ENCODE data around the gene SKP1. TPM values are rescaled to one million over a fixed set of nuclear protein-coding genes. Genes with fewer than 3 reads are reported as not detected.
A peak's percentile ranks its signal among the peaks of the same experiment; 100 is the strongest.

The SKP1 gene
- total RNA-seq, 2 donors from 2014 or later = 343 to 391 TPM

DNA sequence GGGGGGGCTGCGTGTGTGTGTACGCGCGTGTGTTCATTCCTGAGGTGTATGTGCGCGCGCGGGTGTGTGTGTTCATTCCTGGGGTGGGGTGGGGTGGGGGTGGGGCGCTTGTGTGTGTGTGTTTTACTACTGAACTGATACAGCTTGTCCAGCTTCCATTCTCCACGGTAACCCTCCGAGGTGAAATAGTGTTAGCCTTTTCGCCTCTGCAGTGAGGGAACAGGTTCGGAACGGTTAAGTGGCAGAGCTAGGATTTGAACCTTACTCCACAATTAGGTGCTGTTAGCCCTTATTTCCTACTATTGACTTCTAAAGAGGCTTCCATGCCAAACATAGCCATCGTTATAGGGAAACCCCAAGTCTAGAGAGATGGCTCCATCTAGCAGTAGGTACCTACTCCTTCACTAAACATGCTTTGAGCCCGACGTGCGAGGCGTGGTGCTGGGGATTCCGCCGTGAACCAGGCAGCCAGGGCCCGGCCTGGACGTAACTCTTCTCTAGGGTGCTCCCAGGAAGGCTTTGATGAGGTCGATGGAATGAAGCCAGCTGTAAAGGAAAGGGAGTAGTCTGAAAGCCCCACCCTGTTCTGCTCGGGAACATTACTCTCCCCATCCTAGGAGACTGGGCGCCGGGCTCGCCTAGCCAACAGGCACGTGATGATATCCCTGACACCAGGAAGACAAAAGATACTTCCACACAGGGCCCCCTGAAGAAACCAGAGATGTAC is 782 bp upstream of the SKP1 start:
- peak; percentile 57 for DNase-seq (ENCODE audit: low spot score)
- WGBS = 14% methylated on average over 29 of the region's 29 CpGs

DNA sequence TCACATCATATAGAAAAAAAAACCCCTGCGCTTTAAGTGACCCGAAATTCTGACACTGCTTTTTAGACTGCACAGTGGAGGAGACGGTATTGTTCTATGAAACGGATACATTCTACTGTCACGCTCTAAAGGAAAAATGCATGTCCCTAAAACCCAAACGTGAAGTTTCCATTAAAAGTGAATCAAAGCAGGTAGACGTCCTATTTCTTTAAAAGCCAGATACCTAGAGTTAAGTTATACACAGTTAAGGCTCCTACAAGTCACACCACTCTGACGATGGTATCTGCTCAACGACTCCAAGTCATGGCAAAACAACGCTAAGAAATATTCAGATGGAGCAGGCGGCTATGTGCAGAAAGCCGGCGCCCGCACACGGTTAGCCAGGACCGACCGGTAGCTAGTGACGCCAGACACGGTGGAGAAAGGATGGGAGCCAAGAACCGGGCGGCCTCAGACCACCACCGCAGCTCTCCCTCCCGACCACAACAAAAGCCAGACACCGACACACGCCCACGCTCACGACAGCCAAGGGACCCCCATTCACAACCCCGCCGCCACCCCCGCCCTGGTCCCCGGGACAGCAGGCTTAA is 734 bp downstream of the SKP1 start:
- Histone ChIP-seq H3K27ac (peak overlapping the region; percentile 99), H3K4me3 (peak overlapping the region; percentile 95 to 97), H3K9me3 (no peaks in the 10 kb centered on the region), H3K27me3 (replicated peaks; ENCODE audit: insufficient read depth) (no peaks in the 10 kb centered on the region), H3K36me3 (no peaks in the 10 kb centered on the region), H3K4me1 (replicated peaks) (peaks cover 7% of the 10 kb centered on the region)
- under 1% methylated on average over 25 of the region's 31 CpGs for WGBS
- intact Hi-C loops (cut with DNase I) = loop anchor here (2.0 to 10.0 kb wide), 3 partner anchors 51 to 399 kb away; partner anchors contain the start of genes PPP2CA and UBE2B
- no peak for TF ChIP-seq POLR2A (IDR thresholded peaks at IDR 0.05)
- TF ChIP-seq POLR2AphosphoS5 (IDR thresholded peaks at IDR 0.05) = no peak
- TF ChIP-seq CTCF (IDR thresholded peaks at IDR 0.05) = no peak
- DNase-seq (ENCODE audit: low spot score) = peak; percentile 23

More for the DNA sequence above, 782 bp upstream of the SKP1 start:
- Histone ChIP-seq H3K27ac (peak overlapping the region; percentile 99), H3K4me1 (replicated peaks) (peaks cover 7% of the 10 kb centered on the region), H3K4me3 (peak overlapping the region; percentile 95 to 97), H3K27me3 (replicated peaks; ENCODE audit: insufficient read depth) (no peaks in the 10 kb centered on the region), H3K9me3 (no peaks in the 10 kb centered on the region), H3K36me3 (no peaks in the 10 kb centered on the region)
- no peak for TF ChIP-seq CTCF (IDR thresholded peaks at IDR 0.05)
- peak; percentile 31 for TF ChIP-seq POLR2AphosphoS5 (IDR thresholded peaks at IDR 0.05)
- TF ChIP-seq POLR2A (IDR thresholded peaks at IDR 0.05) = no peak
- intact Hi-C loops (cut with DNase I) = loop anchor here (2.0 to 10.0 kb wide), 3 partner anchors 49 to 397 kb away; partner anchors contain the start of genes PPP2CA and UBE2B

- H3K9me3 ChIP-seq = no peaks in the 10 kb centered on the region
- peaks cover 0 to 4% of the 10 kb centered on the region in 2 donors for H3K36me3 ChIP-seq
- TF ChIP-seq POLR2A (IDR thresholded peaks at IDR 0.05) (no peak), POLR2AphosphoS5 (IDR thresholded peaks at IDR 0.05) (peak; percentile 34)
- no peaks in the 10 kb centered on the region for H3K27me3 ChIP-seq (replicated peaks; ENCODE audit: insufficient read depth)
- peaks cover 7% of the 10 kb centered on the region for H3K4me1 ChIP-seq (replicated peaks)
- WGBS = 9% methylated on average over 10 of the region's 10 CpGs
- DNase-seq (ENCODE audit: low spot score) = no peak
- peak overlapping the region; percentile 95 to 97 for H3K4me3 ChIP-seq
- intact Hi-C loops (cut with DNase I) = loop anchor here (10.0 kb wide), 2 partner anchors 200 to 400 kb away; partner anchors contain the start of gene UBE2B
- peak overlapping the region; percentile 99 for H3K27ac ChIP-seq
Measured at GRCh38 chr5:134174841-134175839, 1.6 kb downstream of the SKP1 start.

- TF ChIP-seq POLR2A (IDR thresholded peaks at IDR 0.05) = no peak
- TF ChIP-seq CTCF (IDR thresholded peaks at IDR 0.05) = peak in 1 of 4 experiments; percentile 3
- intact Hi-C loops (cut with DNase I) = loop anchor here (10.0 kb wide), 2 partner anchors 203 to 403 kb away; partner anchors contain the start of gene UBE2B
- WGBS = 83% methylated on average over 4 of the region's 4 CpGs
- no peak overlapping the region for H3K4me3 ChIP-seq
- H3K9me3 ChIP-seq = no peaks in the 10 kb centered on the region
- no peak for DNase-seq (ENCODE audit: low spot score)
- H3K27me3 ChIP-seq (replicated peaks; ENCODE audit: insufficient read depth) = no peaks in the 10 kb centered on the region
- H3K4me1 ChIP-seq (replicated peaks) = peaks cover 7% of the 10 kb centered on the region
- H3K27ac ChIP-seq = no peak overlapping the region
- H3K36me3 ChIP-seq = peaks cover 0 to 4% of the 10 kb centered on the region in 2 donors
Measured at GRCh38 chr5:134171972-134172371, 4.8 kb downstream of the SKP1 start.
